D721Med (cell line): ENCODE measurements around the gene TNMD.

Experiments used
- DNase-seq: peaks from one replicate; pipeline ENCODE4 v3.0.0; 2011; ENCODE audit warnings: low spot score; ENCODE audit not compliant: insufficient read length
- FAIRE-seq: peaks from 2 replicates; lab custom pipeline; 2011; peaks lifted over from hg19 to GRCh38; lab: Jason Lieb, UNC
- TF ChIP-seq, protein P1 (sequence below): IDR thresholded peaks from 2 replicates; pipeline ENCODE4 v1.5.1; 2012; ENCODE audit warnings: mild to moderate bottlenecking, control low read depth; ENCODE audit not compliant: insufficient read depth; ENCODE audit errors: missing control alignments

TNMD gene

DNA sequence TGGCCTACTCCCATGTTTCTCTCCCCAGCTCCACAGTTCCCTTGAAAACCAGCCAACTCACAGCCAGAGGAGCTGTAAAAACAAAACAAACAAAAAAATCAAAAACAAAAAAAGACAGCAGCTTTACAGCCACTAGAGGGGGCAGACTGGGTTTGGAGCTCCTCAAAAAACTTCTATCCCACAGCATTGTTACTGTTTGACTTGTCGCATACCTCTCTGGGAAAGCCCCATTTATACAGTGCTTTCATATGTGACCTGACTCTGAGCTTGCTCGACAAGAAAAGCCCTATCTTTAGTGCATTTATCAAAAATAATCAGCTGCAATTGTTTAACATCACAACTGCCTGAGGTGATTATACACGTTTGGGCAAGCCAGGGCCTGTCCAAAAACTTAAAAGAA, 30.3 kb downstream of the TNMD start:
- no peak for FAIRE-seq
- no peak for DNase-seq
- TF ChIP-seq, protein P1, sequence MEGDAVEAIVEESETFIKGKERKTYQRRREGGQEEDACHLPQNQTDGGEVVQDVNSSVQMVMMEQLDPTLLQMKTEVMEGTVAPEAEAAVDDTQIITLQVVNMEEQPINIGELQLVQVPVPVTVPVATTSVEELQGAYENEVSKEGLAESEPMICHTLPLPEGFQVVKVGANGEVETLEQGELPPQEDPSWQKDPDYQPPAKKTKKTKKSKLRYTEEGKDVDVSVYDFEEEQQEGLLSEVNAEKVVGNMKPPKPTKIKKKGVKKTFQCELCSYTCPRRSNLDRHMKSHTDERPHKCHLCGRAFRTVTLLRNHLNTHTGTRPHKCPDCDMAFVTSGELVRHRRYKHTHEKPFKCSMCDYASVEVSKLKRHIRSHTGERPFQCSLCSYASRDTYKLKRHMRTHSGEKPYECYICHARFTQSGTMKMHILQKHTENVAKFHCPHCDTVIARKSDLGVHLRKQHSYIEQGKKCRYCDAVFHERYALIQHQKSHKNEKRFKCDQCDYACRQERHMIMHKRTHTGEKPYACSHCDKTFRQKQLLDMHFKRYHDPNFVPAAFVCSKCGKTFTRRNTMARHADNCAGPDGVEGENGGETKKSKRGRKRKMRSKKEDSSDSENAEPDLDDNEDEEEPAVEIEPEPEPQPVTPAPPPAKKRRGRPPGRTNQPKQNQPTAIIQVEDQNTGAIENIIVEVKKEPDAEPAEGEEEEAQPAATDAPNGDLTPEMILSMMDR: peak; percentile 25

DNA sequence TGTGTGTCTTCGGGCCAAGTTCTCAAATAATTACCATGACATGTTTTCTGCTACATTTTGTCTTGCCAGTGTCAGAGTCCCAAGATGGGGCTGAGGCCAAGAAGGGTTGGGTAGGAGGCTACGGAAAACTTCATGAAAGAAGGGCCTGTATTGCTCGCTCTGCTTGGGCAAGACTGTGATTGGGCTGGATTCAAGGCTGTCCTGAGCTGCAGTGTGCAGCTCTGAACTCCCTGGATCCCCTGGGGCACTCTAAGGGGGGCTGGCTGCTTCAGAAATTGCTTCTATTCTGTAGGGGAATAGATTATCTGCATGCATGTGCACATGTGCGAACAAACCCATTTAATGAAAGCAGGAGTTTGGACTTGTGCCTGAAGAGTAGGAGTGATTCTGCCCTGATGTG, 38.3 kb downstream of the TNMD start:
- TF ChIP-seq, protein P1: no peak
- FAIRE-seq (no peak), DNase-seq (no peak)

DNA sequence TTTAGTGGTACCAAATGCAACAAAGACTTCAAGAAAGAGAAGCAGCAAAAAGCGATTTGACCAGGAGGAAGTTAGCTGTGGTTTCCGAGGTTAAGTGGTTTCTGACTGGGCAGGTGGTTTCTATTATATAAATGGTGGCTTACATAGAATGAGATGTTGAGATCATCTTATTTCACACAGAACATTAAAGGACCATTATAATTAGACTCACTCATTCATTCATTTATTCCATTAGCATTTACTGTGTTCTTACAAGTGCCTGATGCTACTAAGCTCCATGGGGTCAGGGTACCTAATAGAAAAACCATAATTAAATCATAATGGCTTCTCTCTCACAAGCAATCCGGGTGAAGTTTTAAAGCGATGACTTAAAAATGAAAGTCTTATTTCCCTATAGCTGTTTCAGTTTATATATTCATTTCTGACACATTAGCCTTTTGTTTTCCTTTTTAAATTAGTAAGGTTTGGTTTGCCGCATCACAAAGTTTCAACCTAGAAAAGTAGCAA, 41.3 kb downstream of the TNMD start:
- DNase-seq (no peak), FAIRE-seq (no peak)
- TF ChIP-seq, protein P1: no peak

DNA sequence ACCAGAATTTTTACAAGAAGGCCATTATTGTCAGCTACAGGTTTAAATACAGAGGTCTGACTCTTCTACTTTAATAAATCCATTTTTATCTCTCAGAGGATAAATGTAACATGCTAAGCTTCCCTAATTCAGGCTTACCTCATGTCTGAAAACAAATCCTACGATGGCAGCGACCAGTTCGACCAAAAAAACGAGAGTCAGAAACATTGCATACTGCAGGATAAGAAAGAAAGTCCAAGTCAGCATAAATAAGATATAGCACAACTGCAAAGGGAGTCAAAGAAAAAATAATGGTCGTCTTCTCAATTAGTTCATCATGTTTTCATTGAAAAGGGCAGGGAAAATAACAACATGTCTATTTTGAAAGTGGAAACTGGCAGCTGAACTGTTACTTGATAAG, 50.3 kb downstream of the TNMD start:
- FAIRE-seq (peak; percentile 60), DNase-seq (no peak)
- TF ChIP-seq, protein P1: no peak

DNA sequence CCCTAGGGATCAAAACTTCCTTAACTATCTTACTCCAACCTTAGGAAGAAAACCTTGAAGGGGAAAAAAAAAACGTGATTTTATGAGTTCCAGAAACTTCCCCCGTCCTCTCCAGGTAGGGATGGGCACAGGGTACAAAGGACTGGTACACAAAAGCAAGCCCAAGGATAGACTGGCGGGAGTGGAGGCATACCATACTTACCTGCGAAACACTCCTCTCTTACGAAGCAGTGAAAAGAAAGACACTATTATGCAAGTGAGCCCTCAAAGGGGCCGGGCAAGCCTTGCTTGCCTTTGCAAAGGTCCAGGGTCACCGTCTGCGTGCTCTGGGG, 51.2 kb downstream of the TNMD start:
- TF ChIP-seq, protein P1: no peak
- no peak for FAIRE-seq
- no peak for DNase-seq

- TF ChIP-seq, protein P1: peak; percentile 40
- DNase-seq: no peak
- no peak for FAIRE-seq
Measured at GRCh38 chrX:100636321-100636991, 51.7 kb downstream of the TNMD start, which contains the start of gene TSPAN6. Gene TSPAN6, minus strand, starts transcription at chrX:100636806. Its CDS starts 112 bp downstream, at chrX:100636694.

DNA sequence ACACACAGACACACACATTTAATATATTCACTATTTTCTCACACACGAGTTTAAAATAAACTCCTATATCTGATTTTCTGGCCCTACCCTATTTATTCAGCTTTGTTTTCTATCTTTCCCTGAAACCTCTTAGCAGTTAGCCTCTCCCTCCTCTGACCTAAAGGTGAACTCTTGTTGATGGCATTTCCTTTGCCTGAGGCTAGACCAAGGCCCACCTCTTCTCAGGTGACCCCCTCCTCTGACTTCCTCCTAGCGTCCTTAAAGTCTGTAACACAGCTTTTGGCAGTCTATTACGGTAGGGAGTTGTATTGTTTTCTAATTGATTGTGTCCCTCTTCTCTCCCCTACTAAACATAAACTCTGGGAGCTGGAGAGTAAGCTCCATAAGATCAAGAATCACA, 57.6 kb downstream of the TNMD start:
- TF ChIP-seq, protein P1: no peak
- DNase-seq: no peak
- FAIRE-seq: no peak
